Left cardiac atrium (tissue), 4 donors: ENCODE data around the gene PAPOLA. TPM values are rescaled to one million over a fixed set of nuclear protein-coding genes. Genes with fewer than 3 reads are reported as not detected.

ENCODE experiments used
- ATAC-seq, 2 donors: fragments of 200-7000 bp; cut with Tn5 transposase; one replicate each; pipeline ENCODE4 v1.9.1; 2020; ENCODE audit warnings: mild to moderate bottlenecking in 2 of 2, moderate library complexity in 2 of 2
- DNase-seq: peaks from one replicate; pipeline ENCODE4 v3.0.0-alpha.2; 2020
- intact Hi-C, 2 donors: fragments of 100-400 bp; cut with DNase I; formaldehyde crosslinking; loops; one replicate each; pipeline versions ENCODE4 v1.14.1 to v1.15.1; 2022 to 2023
- total RNA-seq, 2 donors: library from RNA; stranded (reverse); fragmentation: NEBNext Ultra II Directional; extraction: Animal tissue kit (Norgen Biotek cat#: 25700); gene quantifications; one replicate each; pipeline ENCODE4 v1.2.1, GENCODE V29; 2021
- donor health status: DM: no; HTN: yes; CAD: no.
- donor health status: DM: no; HTN: yes; CAD: no; lungs with severe emphysema.
- donor health status: DM: yes; HTN: yes; CAD: no.
- donor health status: Dilated cardiomyopathy.

PAPOLA gene
- total RNA-seq, 2 donors from 2014 or later, result 125 to 151 TPM

- DNase-seq (no peak), ATAC-seq (no peak)
- intact Hi-C loops, result no loop called here
These were observed 96.2 kb downstream of the PAPOLA start for GRCh38 chr14:96598332-96598928.

- no peak for DNase-seq
- intact Hi-C loops, result no loop called here
- ATAC-seq, result no peak
These were observed 96.9 kb downstream of the PAPOLA start for GRCh38 chr14:96599076-96599475.

- intact Hi-C loops, result no loop called here
- DNase-seq (no peak), ATAC-seq (no peak)
These were observed 100.0 kb downstream of the PAPOLA start for GRCh38 chr14:96602186-96602585.

- intact Hi-C loops, result no loop called here
These were observed 101.4 kb downstream of the PAPOLA start for GRCh38 chr14:96603350-96604255.

GRCh38 chr14:96614481-96614881, 112.3 kb downstream of the PAPOLA start:
- no peak for ATAC-seq
- DNase-seq, result no peak
- intact Hi-C loops, result no loop called here

More at GRCh38 chr14:96603350-96604255, 101.4 kb downstream of the PAPOLA start:
- DNase-seq (no peak), ATAC-seq (no peak)

- no peak for DNase-seq
- intact Hi-C loops, result no loop called here
These were observed 114.1 kb downstream of the PAPOLA start for GRCh38 chr14:96616161-96616721.

More at GRCh38 chr14:96616161-96616721, 114.1 kb downstream of the PAPOLA start:
- no peak for ATAC-seq

Other genes starting within 250 kb of the PAPOLA start
- gene BDKRB1, start 246.2 kb upstream of the PAPOLA start, total RNA-seq, result 1 to 10 TPM in 1 of 2 donors, under 1 TPM in 1; 0.21 to 1.0 TPM
- 10 to 100 TPM; 12.4 to 13.3 TPM for gene ATG2B, start 139.0 kb upstream of the PAPOLA start, total RNA-seq
- gene GSKIP, start 138.9 kb upstream of the PAPOLA start, total RNA-seq, result 10 to 100 TPM; 10.2 to 11.2 TPM
- under 1 TPM; 0.47 to 0.73 TPM for gene AK7, start 110.3 kb upstream of the PAPOLA start, total RNA-seq